ENCODE data around the gene ARL4C. TPM values are rescaled to one million over a fixed set of nuclear protein-coding genes. Genes with fewer than 3 reads are reported as not detected.

The ARL4C gene
- total RNA-seq, 1 donor from 2014 or later = 17.4 TPM

- Histone ChIP-seq H3K4me3 (no peak overlapping the region), H3K9me3 (no peaks in the 10 kb centered on the region), H3K27me3 (no peaks in the 10 kb centered on the region), H3K36me3 (no peaks in the 10 kb centered on the region), H3K27ac (no peak overlapping the region), H3K4me1 (no peaks in the 10 kb centered on the region)
- no peak for DNase-seq (ENCODE audit: extremely low spot score in 2 of 2)
- TF ChIP-seq POLR2AphosphoS5 (IDR thresholded peaks at IDR 0.05; ENCODE audit: insufficient read depth in 1 of 2, low read depth in 1 of 2) = no peak
- TF ChIP-seq, protein P1, sequence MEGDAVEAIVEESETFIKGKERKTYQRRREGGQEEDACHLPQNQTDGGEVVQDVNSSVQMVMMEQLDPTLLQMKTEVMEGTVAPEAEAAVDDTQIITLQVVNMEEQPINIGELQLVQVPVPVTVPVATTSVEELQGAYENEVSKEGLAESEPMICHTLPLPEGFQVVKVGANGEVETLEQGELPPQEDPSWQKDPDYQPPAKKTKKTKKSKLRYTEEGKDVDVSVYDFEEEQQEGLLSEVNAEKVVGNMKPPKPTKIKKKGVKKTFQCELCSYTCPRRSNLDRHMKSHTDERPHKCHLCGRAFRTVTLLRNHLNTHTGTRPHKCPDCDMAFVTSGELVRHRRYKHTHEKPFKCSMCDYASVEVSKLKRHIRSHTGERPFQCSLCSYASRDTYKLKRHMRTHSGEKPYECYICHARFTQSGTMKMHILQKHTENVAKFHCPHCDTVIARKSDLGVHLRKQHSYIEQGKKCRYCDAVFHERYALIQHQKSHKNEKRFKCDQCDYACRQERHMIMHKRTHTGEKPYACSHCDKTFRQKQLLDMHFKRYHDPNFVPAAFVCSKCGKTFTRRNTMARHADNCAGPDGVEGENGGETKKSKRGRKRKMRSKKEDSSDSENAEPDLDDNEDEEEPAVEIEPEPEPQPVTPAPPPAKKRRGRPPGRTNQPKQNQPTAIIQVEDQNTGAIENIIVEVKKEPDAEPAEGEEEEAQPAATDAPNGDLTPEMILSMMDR (IDR thresholded peaks at IDR 0.05) = no peak
- no peak for TF ChIP-seq POLR2A (IDR thresholded peaks at IDR 0.05)
- intact Hi-C loops (cut with DNase I) = no loop called here
These were observed 20.1 kb downstream of the ARL4C start for GRCh38 chr2:234476766-234477165.

GRCh38 chr2:234474654-234475053 lies 22.2 kb downstream of the ARL4C start:
- H3K27ac ChIP-seq = no peak overlapping the region
- no peak for DNase-seq (ENCODE audit: extremely low spot score in 2 of 2)
- intact Hi-C loops (cut with DNase I) = no loop called here
- H3K9me3 ChIP-seq = no peaks in the 10 kb centered on the region
- no peak overlapping the region for H3K4me3 ChIP-seq
- H3K27me3 ChIP-seq = no peaks in the 10 kb centered on the region
- no peaks in the 10 kb centered on the region for H3K36me3 ChIP-seq
- TF ChIP-seq, protein P1 (IDR thresholded peaks at IDR 0.05) = no peak
- no peak for TF ChIP-seq POLR2AphosphoS5 (IDR thresholded peaks at IDR 0.05; ENCODE audit: insufficient read depth in 1 of 2, low read depth in 1 of 2)
- no peak for TF ChIP-seq POLR2A (IDR thresholded peaks at IDR 0.05)
- no peaks in the 10 kb centered on the region for H3K4me1 ChIP-seq

DNA sequence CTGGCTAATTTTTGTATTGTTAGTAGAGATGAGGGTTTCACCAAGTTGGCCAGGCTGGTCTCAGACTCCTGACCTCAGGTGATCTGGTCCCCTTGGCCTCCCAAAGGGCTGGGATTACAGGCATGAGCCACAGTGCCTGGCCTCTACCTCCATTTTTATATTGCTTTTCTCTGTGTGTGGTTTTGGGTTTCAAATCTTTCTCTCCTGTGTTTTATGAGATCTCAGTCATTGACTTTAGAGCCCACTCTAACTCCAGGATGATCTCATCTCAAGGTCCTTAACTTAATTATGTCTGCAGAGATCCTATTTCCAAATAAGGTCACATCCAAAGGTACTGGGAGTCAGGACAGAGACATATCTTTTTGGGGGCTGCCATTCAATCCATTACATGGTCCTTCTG lies 24.7 kb downstream of the ARL4C start:
- DNase-seq (ENCODE audit: extremely low spot score in 2 of 2) = no peak
- peaks cover 17% of the 10 kb centered on the region for H3K4me1 ChIP-seq

GRCh38 chr2:234469972-234470371 lies 26.9 kb downstream of the ARL4C start:
- intact Hi-C loops (cut with DNase I) = no loop called here
- Histone ChIP-seq H3K9me3 (no peaks in the 10 kb centered on the region), H3K27me3 (no peaks in the 10 kb centered on the region), H3K27ac (no peak overlapping the region), H3K36me3 (no peaks in the 10 kb centered on the region), H3K4me1 (peaks cover 17% of the 10 kb centered on the region), H3K4me3 (no peak overlapping the region)
- TF ChIP-seq POLR2AphosphoS5 (IDR thresholded peaks at IDR 0.05; ENCODE audit: insufficient read depth in 1 of 2, low read depth in 1 of 2) = no peak
- TF ChIP-seq, protein P1 (IDR thresholded peaks at IDR 0.05) = no peak
- no peak for DNase-seq (ENCODE audit: extremely low spot score in 2 of 2)

More for the DNA sequence above, 24.7 kb downstream of the ARL4C start:
- H3K9me3 ChIP-seq = no peaks in the 10 kb centered on the region
- no peak overlapping the region for H3K4me3 ChIP-seq
- TF ChIP-seq, protein P1 (IDR thresholded peaks at IDR 0.05) = no peak
- TF ChIP-seq POLR2A (IDR thresholded peaks at IDR 0.05) (no peak), POLR2AphosphoS5 (IDR thresholded peaks at IDR 0.05; ENCODE audit: insufficient read depth in 1 of 2, low read depth in 1 of 2) (no peak)
- no peaks in the 10 kb centered on the region for H3K27me3 ChIP-seq
- no peak overlapping the region for H3K27ac ChIP-seq
- H3K36me3 ChIP-seq = no peaks in the 10 kb centered on the region
- intact Hi-C loops (cut with DNase I) = no loop called here

DNA sequence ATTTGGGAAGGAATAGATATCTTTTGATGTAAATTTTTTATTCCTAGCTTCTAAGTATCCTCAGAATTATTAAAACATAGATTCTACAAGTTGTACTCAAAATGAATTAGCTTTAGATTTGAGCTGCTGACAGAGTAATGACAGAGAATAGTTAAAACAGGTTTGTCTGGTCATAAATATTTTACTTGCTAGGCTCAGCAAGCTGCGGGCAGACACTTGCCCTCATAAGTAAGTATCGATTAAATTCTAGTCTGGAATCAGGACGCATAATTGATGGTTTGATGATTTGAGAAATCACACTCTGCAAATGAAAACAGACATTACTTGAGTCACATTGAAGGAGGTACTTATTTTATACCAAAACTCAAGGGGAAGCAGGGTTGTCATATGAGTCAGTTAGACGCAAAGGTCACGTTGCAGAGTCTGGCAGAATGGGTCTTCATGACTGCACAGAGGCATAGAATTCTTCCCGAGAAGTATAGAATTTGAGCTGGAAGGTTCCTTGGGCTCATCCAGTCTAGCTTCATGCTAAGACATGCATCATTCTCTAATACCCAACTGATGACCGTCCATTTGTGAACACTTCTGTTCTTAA lies 27.5 kb downstream of the ARL4C start:
- intact Hi-C loops (cut with DNase I) = no loop called here
- Histone ChIP-seq H3K27ac (no peak overlapping the region), H3K4me1 (peaks cover 17% of the 10 kb centered on the region)

More for the DNA sequence above, 27.5 kb downstream of the ARL4C start:
- H3K36me3 ChIP-seq = no peaks in the 10 kb centered on the region
- H3K27me3 ChIP-seq = no peaks in the 10 kb centered on the region
- no peaks in the 10 kb centered on the region for H3K9me3 ChIP-seq
- TF ChIP-seq, protein P1 (IDR thresholded peaks at IDR 0.05) = no peak
- TF ChIP-seq POLR2AphosphoS5 (IDR thresholded peaks at IDR 0.05; ENCODE audit: insufficient read depth in 1 of 2, low read depth in 1 of 2) = no peak
- no peak for DNase-seq (ENCODE audit: extremely low spot score in 2 of 2)
- no peak overlapping the region for H3K4me3 ChIP-seq
